HG02938 (cell line): ENCODE results near the gene SHLD1.

Experiments
- ATAC-seq: cut with Tn5 transposase; IDR thresholded peaks from one replicate; pipeline ENCODE4 v1.9.1; 2021; ENCODE audit warnings: mild to moderate bottlenecking, moderate library complexity; ENCODE audit not compliant: unreplicated experiment

The SHLD1 gene

GRCh38 chr20:5811746-5812145 is 61.5 kb downstream of the SHLD1 start:
- ATAC-seq, result no peak

DNA sequence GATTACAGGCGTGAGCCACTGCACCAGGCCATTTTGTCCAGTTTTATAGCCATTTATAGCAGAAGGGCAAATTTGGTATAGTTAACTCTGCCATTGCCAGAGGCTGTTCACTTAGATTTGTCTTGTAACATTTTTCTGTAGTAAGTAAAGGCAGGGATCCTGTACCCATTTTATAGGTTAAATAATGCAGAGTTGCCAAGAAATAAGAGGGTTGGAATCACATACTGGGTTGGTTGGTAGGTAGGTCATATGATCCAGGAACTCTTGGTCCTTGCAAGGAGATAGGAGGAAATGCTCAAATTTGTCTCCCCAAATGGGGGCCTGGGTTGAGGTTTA is 68.1 kb downstream of the SHLD1 start:
- no peak for ATAC-seq

GRCh38 chr20:5820738-5821137 is 70.5 kb downstream of the SHLD1 start:
- no peak for ATAC-seq

- ATAC-seq, result no peak
Measured at GRCh38 chr20:5821627-5822215, 71.5 kb downstream of the SHLD1 start.

DNA sequence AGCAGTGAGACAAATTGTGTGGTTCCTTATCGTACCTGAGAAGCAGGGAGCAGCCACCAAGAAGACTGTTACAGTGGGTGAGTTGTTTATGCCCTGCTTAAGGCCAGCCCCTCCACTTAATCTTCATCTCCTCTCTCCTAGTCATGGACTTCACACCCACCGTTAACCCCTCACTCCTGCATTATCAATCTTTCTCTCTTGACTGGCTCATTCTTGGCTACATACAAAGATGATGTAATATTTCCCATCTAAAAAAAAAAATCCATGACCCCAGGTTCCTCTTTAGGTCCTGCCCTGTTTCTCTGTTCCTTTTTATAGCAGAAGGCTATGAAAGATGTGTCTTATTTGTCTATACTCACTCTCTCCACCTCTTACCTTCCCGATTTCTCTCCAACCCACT is 72.4 kb downstream of the SHLD1 start:
- ATAC-seq, result no peak

DNA sequence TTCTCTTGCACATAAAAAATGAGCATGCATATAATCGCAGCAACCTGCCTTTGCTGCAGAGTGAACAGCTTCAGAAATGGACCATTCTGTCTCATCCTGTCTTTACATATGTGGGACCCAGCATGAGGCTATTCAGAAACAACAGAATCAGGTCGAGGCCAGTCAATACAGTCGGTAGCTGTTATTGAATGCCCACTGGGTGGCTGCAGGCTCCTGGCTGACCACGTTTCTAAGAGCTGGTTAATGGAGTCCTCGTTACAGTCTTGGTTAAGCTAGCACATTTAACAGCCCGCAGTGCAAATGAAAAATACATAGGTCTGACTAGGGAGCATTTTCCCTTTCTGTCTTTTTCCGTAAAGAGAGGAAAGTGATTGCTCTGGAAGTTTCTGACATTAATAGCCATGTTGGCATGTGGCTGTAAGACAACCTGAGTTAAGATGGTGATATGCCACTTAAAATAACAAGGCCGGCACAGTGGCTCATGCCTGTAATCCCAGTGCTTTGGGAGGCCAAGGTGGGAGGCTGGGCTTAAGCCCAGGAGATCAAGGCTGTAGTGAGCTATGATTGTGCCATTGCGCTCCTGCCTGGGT is 75.0 kb downstream of the SHLD1 start:
- ATAC-seq, result no peak

DNA sequence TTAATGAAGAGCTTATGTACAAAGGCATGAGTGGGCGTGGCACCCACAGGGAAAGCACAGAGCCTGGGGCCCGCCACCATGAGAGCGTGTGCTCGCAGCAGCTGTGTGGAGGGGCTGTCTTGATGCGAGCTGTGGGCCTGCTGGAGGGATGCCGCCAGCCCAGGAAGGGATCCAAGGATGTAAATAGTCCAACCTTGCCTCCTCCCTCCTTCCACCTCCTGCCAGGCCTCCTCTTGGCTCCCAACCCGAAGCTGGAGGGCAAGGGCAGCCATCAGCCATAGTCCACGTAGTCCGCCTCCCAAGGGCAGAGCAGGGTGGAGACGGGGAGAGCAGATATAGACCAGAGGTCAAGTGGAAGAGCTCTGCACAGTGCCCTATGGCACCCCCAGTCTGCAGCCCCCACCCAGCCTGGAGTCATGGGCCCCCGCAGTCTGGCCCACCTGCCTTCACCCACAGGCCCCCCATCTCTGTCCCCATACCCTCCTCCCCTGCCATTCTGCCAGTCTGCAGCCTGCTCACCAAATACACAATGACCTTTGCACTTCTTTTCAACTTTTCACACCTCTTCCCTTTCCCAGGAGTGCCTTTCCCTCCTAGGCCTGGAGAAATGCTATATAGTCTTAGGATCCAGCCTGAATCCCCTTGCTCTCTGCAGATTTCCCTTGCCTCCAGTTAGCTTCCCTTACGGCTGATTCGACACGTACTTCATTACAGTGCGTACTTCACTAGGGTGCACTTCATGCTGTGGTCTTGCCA is 77.1 kb downstream of the SHLD1 start:
- ATAC-seq, result no peak

DNA sequence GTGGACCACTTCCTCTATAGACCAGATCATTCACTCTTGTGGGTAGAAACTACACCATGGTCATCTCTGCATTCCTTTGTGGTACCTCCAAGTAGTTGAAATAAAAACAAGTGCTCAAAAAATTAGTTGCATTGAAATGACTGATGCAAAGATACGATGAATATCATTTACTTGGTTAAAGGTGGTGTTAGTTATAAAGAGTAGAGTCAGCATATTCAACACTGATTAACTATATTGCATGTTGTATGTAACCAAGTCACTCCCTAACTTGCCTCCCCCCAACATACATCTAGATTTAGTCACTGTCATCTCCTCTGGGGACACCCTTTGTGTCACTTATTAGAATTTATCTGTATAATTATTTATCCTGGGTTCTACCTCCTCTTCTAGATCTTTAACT is 77.7 kb downstream of the SHLD1 start:
- ATAC-seq, result no peak

GRCh38 chr20:5829241-5829809 is 79.1 kb downstream of the SHLD1 start:
- ATAC-seq, result no peak

- ATAC-seq, result no peak
Measured at GRCh38 chr20:5831539-5832237, 81.5 kb downstream of the SHLD1 start.

- ATAC-seq, result no peak
Measured at GRCh38 chr20:5833309-5833941, 83.2 kb downstream of the SHLD1 start.

DNA sequence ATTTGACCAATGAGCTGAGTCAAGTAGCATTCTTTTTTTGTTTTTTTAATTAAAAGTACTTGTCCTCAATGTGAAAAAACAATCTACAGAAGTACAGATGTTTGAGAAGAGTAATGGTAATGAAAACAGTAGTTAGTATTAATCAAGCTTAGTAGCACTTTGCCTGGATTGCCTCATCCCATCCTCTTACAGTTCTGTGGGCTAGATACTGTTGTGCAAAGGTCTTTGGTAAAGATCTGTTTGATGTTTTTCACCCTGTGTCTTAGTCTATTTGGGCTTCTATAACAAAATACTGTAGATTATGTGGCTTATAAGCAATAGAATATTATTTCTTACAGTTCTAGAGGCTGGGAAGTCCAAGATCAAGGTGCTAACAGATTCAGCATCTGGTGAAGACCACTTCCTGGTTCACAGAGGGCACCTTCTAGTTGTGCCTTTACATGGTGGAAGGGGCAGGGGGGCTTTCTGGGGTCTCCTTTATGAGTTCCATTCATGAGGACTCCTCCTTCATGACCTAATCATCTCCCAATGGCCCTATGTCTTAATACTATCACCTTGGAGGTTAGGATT is 84.3 kb downstream of the SHLD1 start:
- no peak for ATAC-seq

GRCh38 chr20:5835321-5835821 is 85.2 kb downstream of the SHLD1 start:
- ATAC-seq, result no peak

DNA sequence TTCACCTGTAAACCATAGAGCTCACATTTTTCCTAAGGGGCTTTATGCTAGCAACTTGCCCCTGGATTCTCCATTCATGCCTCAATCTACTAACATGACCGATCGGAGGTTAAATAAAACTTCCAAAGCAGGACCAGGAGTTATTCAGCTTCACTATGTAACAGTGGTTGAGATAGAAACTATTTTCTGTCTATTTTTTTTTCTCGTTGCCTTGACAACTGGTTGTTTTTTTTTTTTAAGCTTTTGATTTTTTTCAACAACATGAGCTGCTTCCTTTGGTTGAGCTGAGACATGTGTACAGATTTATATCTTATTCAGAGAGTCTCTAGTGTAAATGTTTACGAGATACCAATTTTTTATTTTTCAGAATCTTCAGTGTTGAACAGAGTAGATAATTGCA is 85.7 kb downstream of the SHLD1 start:
- no peak for ATAC-seq

GRCh38 chr20:5836569-5836968 is 86.4 kb downstream of the SHLD1 start:
- no peak for ATAC-seq

- no peak for ATAC-seq
Measured at GRCh38 chr20:5840411-5841002, 90.3 kb downstream of the SHLD1 start.

GRCh38 chr20:5841522-5841921 is 91.3 kb downstream of the SHLD1 start:
- no peak for ATAC-seq

- ATAC-seq, result no peak
Measured at GRCh38 chr20:5842465-5842864, 92.3 kb downstream of the SHLD1 start.

DNA sequence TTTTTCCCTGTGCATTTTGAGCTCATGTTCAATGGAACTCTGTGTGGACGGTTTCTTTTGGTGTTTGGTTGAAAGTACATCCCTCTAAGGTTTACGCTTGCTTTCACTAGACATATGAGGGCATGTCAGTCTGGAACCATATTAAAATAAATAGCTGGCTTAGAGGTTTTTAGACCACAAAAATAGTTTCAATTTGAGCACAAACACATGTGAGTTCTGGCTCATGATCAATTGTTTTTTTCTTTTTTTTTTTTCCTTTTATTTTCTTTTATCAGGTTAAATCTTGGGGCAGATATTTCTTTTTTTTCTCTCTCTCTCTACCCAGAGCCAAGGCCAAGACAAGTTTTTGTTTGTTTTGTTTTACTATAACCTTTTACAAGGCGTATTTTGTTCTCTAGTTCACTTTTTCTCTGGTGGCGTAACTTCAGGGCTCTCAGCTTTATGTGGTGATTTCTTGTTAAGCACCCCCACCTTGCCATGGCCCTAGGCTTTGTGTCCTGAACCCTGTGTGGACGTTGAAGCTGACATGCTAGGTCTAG is 92.9 kb downstream of the SHLD1 start:
- peak; percentile 71 for ATAC-seq
